GM12875 (cell line): ENCODE measurements around the gene PLTP.

Source experiments
- H3K4me3 ChIP-seq: one replicate; pipeline ENCODE4 v1.5.1; 2011; ENCODE audit warnings: low read depth, low read length, control low read depth
- TF ChIP-seq, protein P1 (sequence below): IDR thresholded peaks from 2 replicates; pipeline ENCODE4 v1.5.1; 2011; ENCODE audit warnings: low read depth, mild to moderate bottlenecking, control low read depth, inconsistent platforms, low read length, moderate library complexity, borderline replicate concordance; ENCODE audit not compliant: insufficient read depth

Gene PLTP

DNA sequence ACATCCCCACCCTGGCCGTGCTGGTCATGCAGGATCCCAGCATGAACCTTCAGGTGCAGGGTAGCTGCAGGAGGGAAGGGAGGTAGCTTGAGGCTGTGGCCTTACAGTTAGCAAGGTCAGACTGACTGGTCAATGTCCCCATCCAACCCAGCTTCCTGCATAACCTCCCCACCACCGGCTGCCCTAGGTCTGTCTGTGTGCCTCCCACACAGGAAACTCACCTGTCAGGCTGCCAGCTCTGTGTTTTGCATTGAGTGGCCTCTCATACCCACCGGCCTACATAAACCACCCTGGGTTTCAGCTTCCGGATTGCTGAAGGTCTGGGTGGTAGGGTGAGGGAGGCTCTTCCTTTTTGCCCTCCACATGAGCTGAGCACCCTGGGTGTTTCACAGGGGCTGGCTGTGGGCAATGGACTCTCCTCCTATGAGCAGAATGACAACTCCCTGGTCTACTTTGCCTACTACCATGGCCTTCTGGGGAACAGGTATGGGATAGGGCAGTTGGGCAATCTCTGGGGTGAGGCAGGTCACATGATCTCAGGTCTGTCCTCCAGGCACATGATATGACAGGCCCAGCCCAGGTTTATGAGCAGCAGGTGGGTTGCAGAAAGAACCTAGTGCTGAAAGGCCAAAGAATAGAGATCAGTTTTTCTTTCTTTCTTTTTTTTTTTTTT lies 19.0 kb downstream of the PLTP start:
- TF ChIP-seq, protein P1, sequence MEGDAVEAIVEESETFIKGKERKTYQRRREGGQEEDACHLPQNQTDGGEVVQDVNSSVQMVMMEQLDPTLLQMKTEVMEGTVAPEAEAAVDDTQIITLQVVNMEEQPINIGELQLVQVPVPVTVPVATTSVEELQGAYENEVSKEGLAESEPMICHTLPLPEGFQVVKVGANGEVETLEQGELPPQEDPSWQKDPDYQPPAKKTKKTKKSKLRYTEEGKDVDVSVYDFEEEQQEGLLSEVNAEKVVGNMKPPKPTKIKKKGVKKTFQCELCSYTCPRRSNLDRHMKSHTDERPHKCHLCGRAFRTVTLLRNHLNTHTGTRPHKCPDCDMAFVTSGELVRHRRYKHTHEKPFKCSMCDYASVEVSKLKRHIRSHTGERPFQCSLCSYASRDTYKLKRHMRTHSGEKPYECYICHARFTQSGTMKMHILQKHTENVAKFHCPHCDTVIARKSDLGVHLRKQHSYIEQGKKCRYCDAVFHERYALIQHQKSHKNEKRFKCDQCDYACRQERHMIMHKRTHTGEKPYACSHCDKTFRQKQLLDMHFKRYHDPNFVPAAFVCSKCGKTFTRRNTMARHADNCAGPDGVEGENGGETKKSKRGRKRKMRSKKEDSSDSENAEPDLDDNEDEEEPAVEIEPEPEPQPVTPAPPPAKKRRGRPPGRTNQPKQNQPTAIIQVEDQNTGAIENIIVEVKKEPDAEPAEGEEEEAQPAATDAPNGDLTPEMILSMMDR: no peak
- H3K4me3 ChIP-seq: no peak overlapping the region

DNA sequence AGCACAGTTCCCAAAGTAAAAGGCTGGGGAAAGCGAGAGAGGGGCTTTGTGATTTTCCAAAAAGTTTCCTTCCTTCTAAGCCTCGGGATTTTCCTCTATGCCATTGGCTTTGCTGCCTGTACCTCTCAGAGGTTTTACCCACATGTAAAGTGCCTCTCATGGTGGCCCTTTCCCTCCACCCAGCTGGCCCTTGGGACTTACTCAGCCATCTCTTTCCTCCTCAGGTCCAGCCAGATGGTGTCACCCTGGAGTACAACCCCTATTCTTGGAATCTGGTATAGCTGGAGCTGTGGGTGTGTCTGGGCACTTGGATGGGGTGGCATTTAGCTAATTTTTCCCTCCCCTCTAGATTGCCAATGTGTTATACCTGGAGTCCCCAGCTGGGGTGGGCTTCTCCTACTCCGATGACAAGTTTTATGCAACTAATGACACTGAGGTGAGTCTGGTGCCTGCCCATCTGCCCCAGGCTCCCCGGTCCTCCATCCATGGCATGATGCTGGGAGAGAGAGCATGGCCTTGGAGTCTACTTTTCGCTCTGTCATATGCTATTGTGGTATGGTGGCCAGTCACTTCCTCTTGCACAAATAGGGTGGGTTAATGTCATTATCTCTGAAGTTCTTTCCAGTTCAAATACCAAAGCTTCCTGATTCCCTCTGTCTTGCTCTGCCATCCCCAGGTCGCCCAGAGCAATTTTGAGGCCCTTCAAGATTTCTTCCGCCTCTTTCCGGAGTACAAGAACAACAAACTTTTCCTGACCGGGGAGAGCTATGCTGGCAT lies 19.7 kb downstream of the PLTP start:
- TF ChIP-seq, protein P1: 0 out of 2 replicates have a peak, but pooled peaks have one; percentile 1
- H3K4me3 ChIP-seq: peak overlapping the region; percentile 84

DNA sequence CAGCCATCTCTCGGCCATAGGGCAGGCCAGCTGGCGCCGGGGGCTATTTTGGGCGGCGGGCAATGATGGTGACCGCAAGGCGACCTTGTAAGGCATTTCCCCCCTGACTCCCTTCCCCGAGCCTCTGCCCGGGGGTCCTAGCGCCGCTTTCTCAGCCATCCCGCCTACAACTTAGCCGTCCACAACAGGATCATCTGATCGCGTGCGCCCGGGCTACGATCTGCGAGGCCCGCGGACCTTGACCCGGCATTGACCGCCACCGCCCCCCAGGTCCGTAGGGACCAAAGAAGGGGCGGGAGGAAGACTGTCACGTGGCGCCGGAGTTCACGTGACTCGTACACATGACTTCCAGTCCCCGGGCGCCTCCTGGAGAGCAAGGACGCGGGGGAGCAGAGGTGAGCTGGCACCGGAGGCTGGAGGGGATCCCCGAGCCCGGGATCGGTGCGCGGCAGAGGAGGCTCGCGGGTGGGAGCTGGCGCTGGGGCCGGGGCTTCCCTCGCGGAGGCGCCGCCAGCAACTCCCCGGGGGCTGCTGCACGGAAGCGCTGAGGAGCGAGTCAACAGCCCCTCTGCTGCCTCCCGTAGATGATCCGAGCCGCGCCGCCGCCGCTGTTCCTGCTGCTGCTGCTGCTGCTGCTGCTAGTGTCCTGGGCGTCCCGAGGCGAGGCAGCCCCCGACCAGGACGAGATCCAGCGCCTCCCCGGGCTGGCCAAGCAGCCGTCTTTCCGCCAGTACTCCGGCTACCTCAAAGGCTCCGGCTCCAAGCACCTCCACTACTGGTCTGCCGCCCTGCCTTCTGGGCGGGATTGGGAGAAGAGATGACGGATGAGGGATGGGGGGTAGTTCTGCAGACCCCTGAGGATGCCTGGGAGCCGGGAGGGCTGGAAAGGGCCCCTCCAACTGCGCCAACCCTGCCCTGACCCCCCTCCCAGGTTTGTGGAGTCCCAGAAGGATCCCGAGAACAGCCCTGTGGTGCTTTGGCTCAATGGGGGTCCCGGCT lies 20.7 kb downstream of the PLTP start, which contains the start of the genes CTSA and NEURL2:
Gene CTSA, plus strand, starts transcription at position 351 of the 999 bp plus-strand sequence. Its CDS starts 234 bp downstream, at position 585.
Gene NEURL2, minus strand, starts transcription at position 224 of the 999 bp plus-strand sequence. Its CDS starts 217 bp downstream, at position 7.
- peak within 1 kb of the TSS; percentile 84 for H3K4me3 ChIP-seq
- TF ChIP-seq, protein P1: no peak

DNA sequence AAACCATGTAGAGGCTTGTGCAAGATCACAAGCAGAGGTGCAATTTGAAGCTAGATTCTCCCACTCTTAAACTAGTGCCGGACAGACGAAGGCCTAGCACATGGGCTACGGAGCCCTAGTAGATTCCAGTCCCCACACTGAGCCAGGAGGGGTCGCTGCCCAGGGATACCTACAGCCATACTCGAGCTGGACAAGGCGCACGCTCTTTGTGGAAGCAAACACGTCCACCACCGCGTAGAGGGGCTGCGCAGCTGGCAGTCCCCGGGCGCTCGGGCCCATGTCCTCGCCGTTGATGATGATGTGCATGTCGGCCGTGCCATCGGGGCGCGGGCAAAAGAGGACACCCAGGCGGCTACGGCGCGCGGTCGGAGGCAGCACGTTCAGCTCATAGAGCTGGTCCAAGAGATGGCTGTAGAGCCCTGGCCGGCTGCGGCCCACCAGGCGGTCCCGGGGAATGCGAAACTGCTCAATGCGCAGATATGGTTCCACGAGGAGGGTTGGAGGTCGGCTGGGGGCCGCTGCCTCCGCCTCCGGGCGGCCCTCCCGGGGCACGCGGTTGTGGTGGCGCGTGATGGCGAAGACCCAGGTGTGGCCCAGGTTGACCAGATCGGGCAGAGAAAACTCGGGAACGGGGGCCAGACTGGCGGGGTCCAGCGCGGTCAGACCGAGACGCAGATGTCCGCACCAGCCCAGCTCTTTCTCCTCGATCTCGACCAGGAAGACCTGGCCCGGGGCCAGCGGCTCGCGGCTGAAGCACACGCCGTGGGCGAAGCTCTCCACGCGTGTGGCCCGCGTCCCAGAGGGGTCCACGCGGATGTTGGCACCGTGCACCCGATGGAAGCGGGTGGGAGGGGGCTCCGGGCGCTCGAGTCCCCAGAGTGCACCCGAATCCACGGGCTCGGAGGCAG lies 21.6 kb downstream of the PLTP start:
- H3K4me3 ChIP-seq: peak overlapping the region; percentile 84
- TF ChIP-seq, protein P1: peak; percentile 47; the same call in 1 of the 2 replicates

DNA sequence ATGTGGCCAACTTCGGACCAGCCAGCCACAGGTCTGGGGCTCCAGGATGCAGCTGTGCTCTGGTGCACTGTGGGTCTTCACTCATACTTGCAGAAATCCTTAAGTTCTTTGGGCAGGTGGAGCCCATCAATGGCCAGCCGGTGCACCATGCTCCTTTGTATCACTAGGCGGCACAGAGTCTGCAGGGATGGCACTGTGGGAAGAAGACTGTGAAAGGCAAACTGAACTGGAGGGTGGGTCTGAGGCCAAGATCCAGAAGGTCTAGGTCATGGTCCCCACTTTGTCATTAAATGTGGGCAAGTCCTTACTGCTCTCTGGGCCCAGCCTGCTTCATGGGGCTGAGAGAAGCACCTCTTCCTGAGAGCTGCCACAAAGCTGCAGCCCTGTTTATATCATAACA lies 23.3 kb downstream of the PLTP start:
- H3K4me3 ChIP-seq: no peak overlapping the region
- TF ChIP-seq, protein P1: no peak

DNA sequence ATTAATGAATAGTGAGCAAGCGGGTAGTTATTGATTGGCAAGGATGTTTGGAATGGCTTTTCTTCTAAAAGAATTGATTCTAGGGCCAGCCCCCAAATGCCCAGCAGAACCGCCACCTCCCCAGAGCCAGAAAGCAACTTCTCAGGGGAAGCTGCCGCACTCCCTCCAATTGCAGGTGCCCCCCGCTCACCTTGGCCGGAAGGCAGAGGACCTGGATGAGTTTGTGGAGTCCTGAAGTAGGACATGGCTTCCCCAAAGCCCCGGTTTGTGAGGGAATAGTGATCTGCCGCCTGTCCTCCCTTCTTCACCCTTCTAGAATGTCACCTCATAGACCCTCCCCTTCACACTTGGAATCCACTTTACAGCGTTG lies 24.6 kb downstream of the PLTP start, which contains the start of gene SPATA25:
Gene SPATA25, minus strand, starts transcription at position 277 of the 370 bp plus-strand sequence. Its CDS starts 32 bp downstream, at position 245.
- TF ChIP-seq, protein P1: no peak
- no peak within 1 kb of the TSS for H3K4me3 ChIP-seq
